Measurements from ENCODE around the gene BMP3.

The BMP3 gene

GRCh38 chr4:81081156-81081555 is 50.6 kb downstream of the BMP3 start:
- Histone ChIP-seq H3K4me1 (ENCODE audit: control insufficient read depth, insufficient read depth, low read length) (no peaks in the 10 kb centered on the region), H3K27ac (ENCODE audit: low read depth, low read length) (no peak overlapping the region), H3K27me3 (ENCODE audit: control insufficient read depth, insufficient read depth, low read length) (no peaks in the 10 kb centered on the region), H3K9me3 (ENCODE audit: control insufficient read depth, insufficient read depth, low read length) (no peaks in the 10 kb centered on the region; the same call in 1 of the 2 replicates), H3K9ac (ENCODE audit: low read depth, low read length) (no peak overlapping the region), H3K4me3 (ENCODE audit: low read depth, low read length) (no peak overlapping the region), H3K36me3 (ENCODE audit: control insufficient read depth, insufficient read depth, low read length) (no peaks in the 10 kb centered on the region)

- H3K36me3 ChIP-seq (ENCODE audit: control insufficient read depth, insufficient read depth, low read length): no peaks in the 10 kb centered on the region
- H3K27me3 ChIP-seq (ENCODE audit: control insufficient read depth, insufficient read depth, low read length): no peaks in the 10 kb centered on the region
- no peaks in the 10 kb centered on the region; the same call in 1 of the 2 replicates for H3K9me3 ChIP-seq (ENCODE audit: control insufficient read depth, insufficient read depth, low read length)
- no peak overlapping the region for H3K9ac ChIP-seq (ENCODE audit: low read depth, low read length)
- no peaks in the 10 kb centered on the region for H3K4me1 ChIP-seq (ENCODE audit: control insufficient read depth, insufficient read depth, low read length)
- H3K4me3 ChIP-seq (ENCODE audit: low read depth, low read length): no peak overlapping the region
- H3K27ac ChIP-seq (ENCODE audit: low read depth, low read length): no peak overlapping the region
These were observed 53.5 kb downstream of the BMP3 start for GRCh38 chr4:81084029-81084428.

- H3K4me1 ChIP-seq (ENCODE audit: control insufficient read depth, insufficient read depth, low read length): no peaks in the 10 kb centered on the region
- no peaks in the 10 kb centered on the region for H3K36me3 ChIP-seq (ENCODE audit: control insufficient read depth, insufficient read depth, low read length)
- no peak overlapping the region for H3K4me3 ChIP-seq (ENCODE audit: low read depth, low read length)
- no peaks in the 10 kb centered on the region; the same call in 1 of the 2 replicates for H3K9me3 ChIP-seq (ENCODE audit: control insufficient read depth, insufficient read depth, low read length)
- no peak overlapping the region for H3K9ac ChIP-seq (ENCODE audit: low read depth, low read length)
- no peaks in the 10 kb centered on the region for H3K27me3 ChIP-seq (ENCODE audit: control insufficient read depth, insufficient read depth, low read length)
- no peak overlapping the region for H3K27ac ChIP-seq (ENCODE audit: low read depth, low read length)
These were observed 54.1 kb downstream of the BMP3 start for GRCh38 chr4:81084634-81085033.

GRCh38 chr4:81085291-81085690 is 54.8 kb downstream of the BMP3 start:
- H3K36me3 ChIP-seq (ENCODE audit: control insufficient read depth, insufficient read depth, low read length): no peaks in the 10 kb centered on the region
- H3K9me3 ChIP-seq (ENCODE audit: control insufficient read depth, insufficient read depth, low read length): no peaks in the 10 kb centered on the region; the same call in 1 of the 2 replicates
- H3K4me1 ChIP-seq (ENCODE audit: control insufficient read depth, insufficient read depth, low read length): no peaks in the 10 kb centered on the region

GRCh38 chr4:81085979-81086378 is 55.5 kb downstream of the BMP3 start:
- H3K36me3 ChIP-seq (ENCODE audit: control insufficient read depth, insufficient read depth, low read length): no peaks in the 10 kb centered on the region
- no peak overlapping the region for H3K4me3 ChIP-seq (ENCODE audit: low read depth, low read length)
- H3K27ac ChIP-seq (ENCODE audit: low read depth, low read length): no peak overlapping the region
- H3K9ac ChIP-seq (ENCODE audit: low read depth, low read length): no peak overlapping the region
- no peaks in the 10 kb centered on the region; the same call in 1 of the 2 replicates for H3K9me3 ChIP-seq (ENCODE audit: control insufficient read depth, insufficient read depth, low read length)
- H3K27me3 ChIP-seq (ENCODE audit: control insufficient read depth, insufficient read depth, low read length): no peaks in the 10 kb centered on the region
- H3K4me1 ChIP-seq (ENCODE audit: control insufficient read depth, insufficient read depth, low read length): no peaks in the 10 kb centered on the region

More at GRCh38 chr4:81085291-81085690, 54.8 kb downstream of the BMP3 start:
- Histone ChIP-seq H3K4me3 (ENCODE audit: low read depth, low read length) (no peak overlapping the region), H3K27ac (ENCODE audit: low read depth, low read length) (no peak overlapping the region), H3K9ac (ENCODE audit: low read depth, low read length) (no peak overlapping the region), H3K27me3 (ENCODE audit: control insufficient read depth, insufficient read depth, low read length) (no peaks in the 10 kb centered on the region)

GRCh38 chr4:81093720-81094401 is 63.4 kb downstream of the BMP3 start:
- H3K27ac ChIP-seq (ENCODE audit: low read depth, low read length): no peak overlapping the region
- no peak overlapping the region for H3K4me3 ChIP-seq (ENCODE audit: low read depth, low read length)
- H3K4me1 ChIP-seq (ENCODE audit: control insufficient read depth, insufficient read depth, low read length): no peaks in the 10 kb centered on the region
- H3K9ac ChIP-seq (ENCODE audit: low read depth, low read length): no peak overlapping the region
- H3K36me3 ChIP-seq (ENCODE audit: control insufficient read depth, insufficient read depth, low read length): no peaks in the 10 kb centered on the region
- H3K27me3 ChIP-seq (ENCODE audit: control insufficient read depth, insufficient read depth, low read length): no peaks in the 10 kb centered on the region
- H3K9me3 ChIP-seq (ENCODE audit: control insufficient read depth, insufficient read depth, low read length): no peaks in the 10 kb centered on the region

- Histone ChIP-seq H3K4me3 (ENCODE audit: low read depth, low read length) (no peak overlapping the region), H3K36me3 (ENCODE audit: control insufficient read depth, insufficient read depth, low read length) (no peaks in the 10 kb centered on the region), H3K27ac (ENCODE audit: low read depth, low read length) (no peak overlapping the region), H3K9me3 (ENCODE audit: control insufficient read depth, insufficient read depth, low read length) (no peaks in the 10 kb centered on the region), H3K4me1 (ENCODE audit: control insufficient read depth, insufficient read depth, low read length) (no peaks in the 10 kb centered on the region), H3K27me3 (ENCODE audit: control insufficient read depth, insufficient read depth, low read length) (no peaks in the 10 kb centered on the region), H3K9ac (ENCODE audit: low read depth, low read length) (no peak overlapping the region)
These were observed 64.9 kb downstream of the BMP3 start for GRCh38 chr4:81095389-81095788.

- no peaks in the 10 kb centered on the region for H3K4me1 ChIP-seq (ENCODE audit: control insufficient read depth, insufficient read depth, low read length)
- H3K27me3 ChIP-seq (ENCODE audit: control insufficient read depth, insufficient read depth, low read length): no peaks in the 10 kb centered on the region
These were observed 66.1 kb downstream of the BMP3 start for GRCh38 chr4:81096566-81096965.

GRCh38 chr4:81102107-81102506 is 71.6 kb downstream of the BMP3 start:
- Histone ChIP-seq H3K4me3 (ENCODE audit: low read depth, low read length) (no peak overlapping the region), H3K27me3 (ENCODE audit: control insufficient read depth, insufficient read depth, low read length) (no peaks in the 10 kb centered on the region), H3K9me3 (ENCODE audit: control insufficient read depth, insufficient read depth, low read length) (no peaks in the 10 kb centered on the region), H3K4me1 (ENCODE audit: control insufficient read depth, insufficient read depth, low read length) (no peaks in the 10 kb centered on the region), H3K9ac (ENCODE audit: low read depth, low read length) (no peak overlapping the region), H3K36me3 (ENCODE audit: control insufficient read depth, insufficient read depth, low read length) (no peaks in the 10 kb centered on the region), H3K27ac (ENCODE audit: low read depth, low read length) (no peak overlapping the region)

More at GRCh38 chr4:81096566-81096965, 66.1 kb downstream of the BMP3 start:
- H3K9ac ChIP-seq (ENCODE audit: low read depth, low read length): no peak overlapping the region
- no peak overlapping the region for H3K27ac ChIP-seq (ENCODE audit: low read depth, low read length)
- H3K9me3 ChIP-seq (ENCODE audit: control insufficient read depth, insufficient read depth, low read length): no peaks in the 10 kb centered on the region
- no peak overlapping the region for H3K4me3 ChIP-seq (ENCODE audit: low read depth, low read length)
- H3K36me3 ChIP-seq (ENCODE audit: control insufficient read depth, insufficient read depth, low read length): no peaks in the 10 kb centered on the region

- no peak overlapping the region for H3K4me3 ChIP-seq (ENCODE audit: low read depth, low read length)
- no peak overlapping the region for H3K9ac ChIP-seq (ENCODE audit: low read depth, low read length)
- H3K9me3 ChIP-seq (ENCODE audit: control insufficient read depth, insufficient read depth, low read length): no peaks in the 10 kb centered on the region
- no peak overlapping the region for H3K27ac ChIP-seq (ENCODE audit: low read depth, low read length)
- no peaks in the 10 kb centered on the region for H3K27me3 ChIP-seq (ENCODE audit: control insufficient read depth, insufficient read depth, low read length)
- H3K4me1 ChIP-seq (ENCODE audit: control insufficient read depth, insufficient read depth, low read length): no peaks in the 10 kb centered on the region
- H3K36me3 ChIP-seq (ENCODE audit: control insufficient read depth, insufficient read depth, low read length): no peaks in the 10 kb centered on the region
These were observed 75.6 kb downstream of the BMP3 start for GRCh38 chr4:81106150-81106549.

All from HUES48 (cell line).